DMS 273 (cell line): Measurements from ENCODE around the gene SAXO1.

Experiments used
- DNase-seq: peaks from one replicate; lab custom pipeline; 2025; ENCODE audit not compliant: unreplicated experiment; lab: John Stamatoyannopoulos, UW

Gene SAXO1

DNA sequence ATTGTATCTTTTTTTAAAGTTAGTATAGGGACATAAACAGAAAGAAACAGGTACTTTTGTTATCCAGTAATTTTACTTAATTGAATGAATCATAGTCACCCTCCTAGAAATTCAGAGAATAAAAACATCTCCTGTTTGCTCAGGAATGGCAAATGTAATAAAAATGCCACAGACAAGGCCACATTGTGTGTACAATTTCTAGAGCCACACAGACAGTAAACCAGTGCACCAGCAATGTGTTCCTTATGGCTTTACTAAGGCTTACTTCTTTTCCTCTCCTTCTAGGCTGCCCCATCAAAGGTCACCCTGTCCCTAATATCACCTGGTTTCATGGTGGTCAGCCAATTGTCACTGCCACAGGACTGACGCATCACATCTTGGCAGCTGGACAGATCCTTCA is 145.5 kb downstream of the SAXO1 start:
- no peak for DNase-seq

DNA sequence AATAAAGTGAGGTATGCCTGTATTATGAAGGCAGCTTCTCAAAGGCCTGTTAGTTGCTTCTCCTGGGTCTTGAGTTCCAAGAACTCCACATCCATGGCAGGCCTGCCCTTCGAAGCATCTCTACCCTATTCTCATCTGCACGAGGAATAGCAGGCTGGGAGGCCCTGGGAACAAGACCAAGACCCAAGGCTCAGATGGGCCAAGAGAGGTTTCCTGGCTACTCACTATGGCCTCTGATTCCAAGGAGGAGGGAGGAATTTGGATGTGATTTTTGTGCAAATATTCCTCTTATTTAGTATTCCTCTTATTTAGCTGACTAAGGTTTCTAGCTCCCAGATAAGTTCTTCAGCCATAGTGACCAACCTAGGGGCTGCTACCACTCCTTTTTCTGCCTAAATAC is 151.3 kb downstream of the SAXO1 start:
- DNase-seq, result no peak

DNA sequence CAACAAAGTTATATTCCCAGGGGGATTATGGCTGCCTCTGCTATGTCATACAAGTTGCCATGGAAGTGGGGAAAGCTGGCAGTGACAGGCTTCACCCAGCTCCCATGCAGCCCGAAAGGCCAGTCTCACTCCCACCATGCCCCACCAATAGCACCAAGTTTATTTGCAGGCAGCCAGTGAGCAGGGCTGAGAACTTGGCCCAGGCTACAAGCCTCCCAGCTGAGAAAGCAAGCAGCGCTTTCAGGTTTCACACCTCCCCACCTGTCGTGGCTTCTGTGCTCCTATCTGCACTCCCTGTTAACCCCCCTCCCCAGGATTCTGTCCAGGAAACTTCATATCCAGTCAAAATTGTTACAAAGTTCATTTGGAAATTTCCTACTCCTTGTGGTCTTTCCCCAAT is 155.0 kb downstream of the SAXO1 start:
- DNase-seq, result no peak
